ENCODE results near the gene KCNH4. TPM values are rescaled to one million over a fixed set of nuclear protein-coding genes. Genes with fewer than 3 reads are reported as not detected.

Gene KCNH4
- polyA plus RNA-seq, 1 donor from 2014 or later = 0.56 TPM

GRCh38 chr17:42119301-42119700 lies 61.6 kb downstream of the KCNH4 start:
- no peaks in the 10 kb centered on the region for H3K9me3 ChIP-seq (ENCODE audit: low read length)
- H3K27me3 ChIP-seq (ENCODE audit: insufficient read depth, low read depth, low read length) = no peaks in the 10 kb centered on the region
- H3K9ac ChIP-seq (ENCODE audit: low read length) = no peak overlapping the region
- no peak overlapping the region for H3K4me3 ChIP-seq (ENCODE audit: low read length)
- no peaks in the 10 kb centered on the region for H4K20me1 ChIP-seq (ENCODE audit: insufficient read depth)
- H3K4me2 ChIP-seq (ENCODE audit: low read length) = no peak overlapping the region
- H3K36me3 ChIP-seq (ENCODE audit: insufficient read depth, low read length) = no peaks in the 10 kb centered on the region
- no peaks in the 10 kb centered on the region for H3K79me2 ChIP-seq (replicated peaks; ENCODE audit: insufficient read depth, low read length)
- no peaks in the 10 kb centered on the region for H3K9me2 ChIP-seq (ENCODE audit: insufficient read depth, low read length)
- no peaks in the 10 kb centered on the region for H3F3A ChIP-seq (ENCODE audit: insufficient read depth, low read length, poor library complexity, severe bottlenecking)
- TF ChIP-seq POLR2AphosphoS5 (IDR thresholded peaks at IDR 0.05) (no peak), EZH2 (IDR thresholded peaks at IDR 0.05; ENCODE audit: borderline replicate concordance, insufficient read depth, low read length, poor library complexity, severe bottlenecking) (no peak)
- H3K27ac ChIP-seq (ENCODE audit: low read length) = no peak overlapping the region
- H2AFZ ChIP-seq (ENCODE audit: low read depth, low read length) = no peak overlapping the region

GRCh38 chr17:42118545-42118944 lies 62.4 kb downstream of the KCNH4 start:
- H3K27ac ChIP-seq (ENCODE audit: low read length) = no peak overlapping the region
- no peaks in the 10 kb centered on the region for H3K27me3 ChIP-seq (ENCODE audit: insufficient read depth, low read depth, low read length)
- H3K4me2 ChIP-seq (ENCODE audit: low read length) = no peak overlapping the region
- H4K20me1 ChIP-seq (ENCODE audit: insufficient read depth) = no peaks in the 10 kb centered on the region
- no peaks in the 10 kb centered on the region for H3K36me3 ChIP-seq (ENCODE audit: insufficient read depth, low read length)
- no peaks in the 10 kb centered on the region for H3F3A ChIP-seq (ENCODE audit: insufficient read depth, low read length, poor library complexity, severe bottlenecking)
- TF ChIP-seq SMC3 (conservative IDR thresholded peaks at IDR 0.05; ENCODE audit: poor library complexity) (no peak), CTCF (IDR thresholded peaks at IDR 0.05; ENCODE audit: poor library complexity, severe bottlenecking) (peak; percentile 31)
- H2AFZ ChIP-seq (ENCODE audit: low read depth, low read length) = no peak overlapping the region
- no peaks in the 10 kb centered on the region for H3K9me3 ChIP-seq (ENCODE audit: low read length)
- no peak overlapping the region for H3K9ac ChIP-seq (ENCODE audit: low read length)
- no peak overlapping the region for H3K4me3 ChIP-seq (ENCODE audit: low read length)
- H3K9me2 ChIP-seq (ENCODE audit: insufficient read depth, low read length) = no peaks in the 10 kb centered on the region
- no peaks in the 10 kb centered on the region for H3K79me2 ChIP-seq (replicated peaks; ENCODE audit: insufficient read depth, low read length)

DNA sequence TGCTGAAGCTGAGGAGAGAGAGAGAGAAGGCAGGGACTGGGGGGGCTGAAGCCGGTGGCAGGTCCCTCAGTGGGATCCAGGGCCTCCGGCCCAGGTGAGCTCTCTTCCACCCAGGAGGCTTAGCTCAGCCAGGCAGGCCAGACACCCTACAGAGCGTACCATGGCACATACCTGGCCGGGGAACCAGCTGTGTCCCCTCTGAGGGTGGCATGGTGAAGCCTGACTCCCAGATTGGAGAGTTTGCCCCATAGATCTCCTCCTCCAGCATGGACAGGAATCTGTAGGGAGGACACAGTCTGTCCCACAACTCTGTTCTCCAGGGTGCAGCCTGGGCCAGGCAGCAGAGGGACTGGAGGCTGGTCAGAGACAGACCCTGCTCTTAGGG lies 62.8 kb downstream of the KCNH4 start:
- Histone ChIP-seq H3K27me3 (ENCODE audit: insufficient read depth, low read depth, low read length) (no peaks in the 10 kb centered on the region), H3K4me3 (ENCODE audit: low read length) (no peak overlapping the region), H3F3A (ENCODE audit: insufficient read depth, low read length, poor library complexity, severe bottlenecking) (no peaks in the 10 kb centered on the region), H3K36me3 (ENCODE audit: insufficient read depth, low read length) (no peaks in the 10 kb centered on the region), H3K9me2 (ENCODE audit: insufficient read depth, low read length) (no peaks in the 10 kb centered on the region), H3K27ac (ENCODE audit: low read length) (no peak overlapping the region), H4K20me1 (ENCODE audit: insufficient read depth) (no peaks in the 10 kb centered on the region), H3K4me2 (ENCODE audit: low read length) (no peak overlapping the region), H3K9me3 (ENCODE audit: low read length) (no peaks in the 10 kb centered on the region), H3K9ac (ENCODE audit: low read length) (no peak overlapping the region), H3K79me2 (replicated peaks; ENCODE audit: insufficient read depth, low read length) (no peaks in the 10 kb centered on the region), H2AFZ (ENCODE audit: low read depth, low read length) (no peak overlapping the region)
- no peak for TF ChIP-seq CTCF (IDR thresholded peaks at IDR 0.05; ENCODE audit: poor library complexity, severe bottlenecking)
- TF ChIP-seq SMC3 (conservative IDR thresholded peaks at IDR 0.05; ENCODE audit: poor library complexity) = no peak
- no peak for TF ChIP-seq EP300 (conservative IDR thresholded peaks at IDR 0.05; ENCODE audit: poor library complexity, severe bottlenecking)
- no peak for TF ChIP-seq REST (IDR thresholded peaks at IDR 0.05; ENCODE audit: borderline replicate concordance)
- no peak for TF ChIP-seq EZH2 (IDR thresholded peaks at IDR 0.05; ENCODE audit: borderline replicate concordance, insufficient read depth, low read length, poor library complexity, severe bottlenecking)
- TF ChIP-seq TAF1 (IDR thresholded peaks at IDR 0.05; ENCODE audit: low read depth) = no peak
- TF ChIP-seq MXI1 (conservative IDR thresholded peaks at IDR 0.05; ENCODE audit: poor library complexity, severe bottlenecking) = no peak

Data from neural cell (in vitro differentiated cells).